GDM1 (cell line): ENCODE results near the gene FOXO3.

Experiments
- DNase-seq: peaks from one replicate; lab custom pipeline; 2025; lab: John Stamatoyannopoulos, UW

Gene FOXO3

GRCh38 chr6:108714101-108714765 lies 153.5 kb downstream of the FOXO3 start:
- no peak for DNase-seq

- no peak for DNase-seq
These were observed 154.2 kb downstream of the FOXO3 start for GRCh38 chr6:108714766-108715414.

- no peak for DNase-seq
These were observed 155.1 kb downstream of the FOXO3 start for GRCh38 chr6:108715832-108716231.

GRCh38 chr6:108716801-108717791 lies 156.4 kb downstream of the FOXO3 start:
- DNase-seq: no peak

- DNase-seq: no peak
These were observed 158.8 kb downstream of the FOXO3 start for GRCh38 chr6:108719477-108719876.

GRCh38 chr6:108720827-108721226 lies 160.1 kb downstream of the FOXO3 start:
- no peak for DNase-seq

- DNase-seq: no peak
These were observed 160.6 kb downstream of the FOXO3 start for GRCh38 chr6:108721286-108721685.

- no peak for DNase-seq
These were observed 162.9 kb downstream of the FOXO3 start for GRCh38 chr6:108723594-108723993.

GRCh38 chr6:108726726-108727339 lies 166.1 kb downstream of the FOXO3 start:
- no peak for DNase-seq

GRCh38 chr6:108727966-108728730 lies 167.4 kb downstream of the FOXO3 start:
- no peak for DNase-seq

- DNase-seq: no peak
These were observed 168.1 kb downstream of the FOXO3 start for GRCh38 chr6:108728826-108729225.

GRCh38 chr6:108730635-108731515 lies 170.2 kb downstream of the FOXO3 start:
- no peak for DNase-seq

- DNase-seq: no peak
These were observed 171.6 kb downstream of the FOXO3 start for GRCh38 chr6:108732091-108732870.

GRCh38 chr6:108733051-108733450 lies 172.3 kb downstream of the FOXO3 start:
- no peak for DNase-seq

GRCh38 chr6:108733706-108734265 lies 173.1 kb downstream of the FOXO3 start:
- no peak for DNase-seq
